ENCODE measurements around the gene MRPL2. TPM values are rescaled to one million over a fixed set of nuclear protein-coding genes. Genes with fewer than 3 reads are reported as not detected.
"Not testable (repeated sequence)": the region's sequence is repeated elsewhere in the genome, so short reads cannot be mapped to it uniquely, and the experiment has no call there.

MRPL2 gene
- total RNA-seq, 1 experiment from 2014 or later: 123 TPM

- no peaks in the 10 kb centered on the region for H3K9me3 Mint-ChIP-seq (ENCODE audit: unreplicated experiment)
- peaks cover 15% of the 10 kb centered on the region for H3K4me1 Mint-ChIP-seq (ENCODE audit: low read depth, unreplicated experiment)
- no peaks in the 10 kb centered on the region for H3K27me3 Mint-ChIP-seq (ENCODE audit: insufficient read depth, unreplicated experiment)
- BruUV-seq (replicated peaks): no TSS peak
- Histone ChIP-seq H3K4me3 (ENCODE audit: low read depth, low read length) (no peak overlapping the region), H3K4me1 (peaks cover 7% of the 10 kb centered on the region; the same call in 1 of the 2 replicates), H3K36me3 (ENCODE audit: control insufficient read depth, insufficient read depth, low read length) (peaks cover 2% of the 10 kb centered on the region; the same call in 1 of the 2 replicates), H3K9me3 (no peaks in the 10 kb centered on the region), H3K27me3 (replicated peaks; ENCODE audit: control insufficient read depth, insufficient read depth, low read length) (no peaks in the 10 kb centered on the region)
- DNase-seq: no peak
- CTCF ChIA-PET: no interaction called here
- H3K27ac Mint-ChIP-seq (ENCODE audit: unreplicated experiment): no peak overlapping the region
- POLR2A ChIA-PET: no interaction called here
- no peak overlapping the region for H3K4me3 Mint-ChIP-seq (ENCODE audit: unreplicated experiment)
- H3K36me3 Mint-ChIP-seq (ENCODE audit: insufficient read depth, unreplicated experiment): peaks cover 74% of the 10 kb centered on the region
- TF ChIP-seq CTCF (IDR thresholded peaks at IDR 0.05; ENCODE audit: insufficient read depth in 1 of 2, low read depth in 1 of 2, low read length in 1 of 2, severe bottlenecking in 1 of 2, unreplicated experiment in 1 of 2): no peak
- intact Hi-C loops (cut with micrococcal nuclease; ENCODE audit: unreplicated experiment): no loop called here
Measured at GRCh38 chr6:43047998-43048397, 11.2 kb downstream of the MRPL2 start.

- Histone ChIP-seq H3K36me3 (ENCODE audit: control insufficient read depth, insufficient read depth, low read length) (peaks cover 3% of the 10 kb centered on the region), H3K4me1 (no peaks in the 10 kb centered on the region), H3K27me3 (replicated peaks; ENCODE audit: control insufficient read depth, insufficient read depth, low read length) (no peaks in the 10 kb centered on the region), H3K4me3 (ENCODE audit: low read depth, low read length) (no peak overlapping the region), H3K9me3 (no peaks in the 10 kb centered on the region)
- Mint-ChIP-seq H3K4me3 (ENCODE audit: unreplicated experiment) (no peak overlapping the region), H3K36me3 (ENCODE audit: insufficient read depth, unreplicated experiment) (peaks cover 66% of the 10 kb centered on the region), H3K4me1 (ENCODE audit: low read depth, unreplicated experiment) (peaks cover 2% of the 10 kb centered on the region), H3K27me3 (ENCODE audit: insufficient read depth, unreplicated experiment) (no peaks in the 10 kb centered on the region), H3K27ac (ENCODE audit: unreplicated experiment) (no peak overlapping the region), H3K9me3 (ENCODE audit: unreplicated experiment) (no peaks in the 10 kb centered on the region)
- CTCF ChIA-PET: interaction anchor here (0.7 kb wide), 1 partner anchor 29 kb away, joined by 3 read pairs; no protein-coding TSS in a partner anchor
- intact Hi-C loops (cut with micrococcal nuclease; ENCODE audit: unreplicated experiment): no loop called here
- POLR2A ChIA-PET: interaction anchor here (0.7 kb wide), 1 partner anchor 14 kb away, joined by 3 read pairs; the partner anchor contains the start of genes KLC4 and MRPL2
- BruUV-seq (replicated peaks): no TSS peak
- no peak for TF ChIP-seq CTCF (IDR thresholded peaks at IDR 0.05; ENCODE audit: insufficient read depth in 1 of 2, low read depth in 1 of 2, low read length in 1 of 2, severe bottlenecking in 1 of 2, unreplicated experiment in 1 of 2)
- no peak for DNase-seq
Measured at GRCh38 chr6:43045371-43045930, 13.8 kb downstream of the MRPL2 start.

GRCh38 chr6:43043310-43043709, 15.9 kb downstream of the MRPL2 start:
- Histone ChIP-seq H3K9me3 (no peaks in the 10 kb centered on the region), H3K4me1 (no peaks in the 10 kb centered on the region), H3K27me3 (replicated peaks; ENCODE audit: control insufficient read depth, insufficient read depth, low read length) (no peaks in the 10 kb centered on the region), H3K36me3 (ENCODE audit: control insufficient read depth, insufficient read depth, low read length) (peaks cover 1% of the 10 kb centered on the region), H3K4me3 (ENCODE audit: low read depth, low read length) (no peak overlapping the region)
- H3K9me3 Mint-ChIP-seq (ENCODE audit: unreplicated experiment): no peaks in the 10 kb centered on the region
- H3K4me3 Mint-ChIP-seq (ENCODE audit: unreplicated experiment): no peak overlapping the region
- H3K36me3 Mint-ChIP-seq (ENCODE audit: insufficient read depth, unreplicated experiment): peaks cover 55% of the 10 kb centered on the region
- CTCF ChIA-PET: no interaction called here
- BruUV-seq (replicated peaks): no TSS peak
- H3K27ac Mint-ChIP-seq (ENCODE audit: unreplicated experiment): no peak overlapping the region
- no peaks in the 10 kb centered on the region for H3K27me3 Mint-ChIP-seq (ENCODE audit: insufficient read depth, unreplicated experiment)
- intact Hi-C loops (cut with micrococcal nuclease; ENCODE audit: unreplicated experiment): no loop called here
- DNase-seq: no peak
- H3K4me1 Mint-ChIP-seq (ENCODE audit: low read depth, unreplicated experiment): no peaks in the 10 kb centered on the region
- POLR2A ChIA-PET: no interaction called here
- TF ChIP-seq CTCF (IDR thresholded peaks at IDR 0.05; ENCODE audit: insufficient read depth in 1 of 2, low read depth in 1 of 2, low read length in 1 of 2, severe bottlenecking in 1 of 2, unreplicated experiment in 1 of 2): no peak

GRCh38 chr6:43041475-43041874, 17.8 kb downstream of the MRPL2 start:
- H3K9me3 ChIP-seq; H3K4me1 ChIP-seq; BruUV-seq (replicated peaks); H3K9me3 Mint-ChIP-seq (ENCODE audit: unreplicated experiment); intact Hi-C loops (cut with micrococcal nuclease; ENCODE audit: unreplicated experiment); CTCF ChIA-PET; DNase-seq; H3K27me3 Mint-ChIP-seq (ENCODE audit: insufficient read depth, unreplicated experiment); H3K4me3 ChIP-seq (ENCODE audit: low read depth, low read length); H3K27me3 ChIP-seq (replicated peaks; ENCODE audit: control insufficient read depth, insufficient read depth, low read length); POLR2A ChIA-PET; H3K36me3 ChIP-seq (ENCODE audit: control insufficient read depth, insufficient read depth, low read length); H3K4me3 Mint-ChIP-seq (ENCODE audit: unreplicated experiment); H3K4me1 Mint-ChIP-seq (ENCODE audit: low read depth, unreplicated experiment); H3K27ac Mint-ChIP-seq (ENCODE audit: unreplicated experiment): not testable (repeated sequence)
- H3K36me3 Mint-ChIP-seq (ENCODE audit: insufficient read depth, unreplicated experiment): peaks cover 64% of the 10 kb centered on the region

Data from Caco-2 (cell line).